B cell (primary cell): Measurements from ENCODE around the gene FRMPD4.
"Not testable (repeated sequence)": the region's sequence is repeated elsewhere in the genome, so short reads cannot be mapped to it uniquely, and the experiment has no call there.

Experiments used
- CTCF ChIP-seq: fragments of 200-600 bp; IDR thresholded peaks from one replicate; pipeline ENCODE4 v1.8.0; 2022; ENCODE audit warnings: antibody characterized with exemption, mild to moderate bottlenecking
- EZH2 ChIP-seq: IDR thresholded peaks from 2 replicates; pipeline ENCODE4 v1.6.1; 2012; ENCODE audit warnings: borderline replicate concordance, low read depth, mild to moderate bottlenecking, moderate library complexity, low read length; ENCODE audit not compliant: insufficient read depth, poor library complexity, severe bottlenecking

- TF ChIP-seq CTCF, EZH2: not testable (repeated sequence)
Observed at GRCh38 chrX:12515384-12515783, 377.1 kb downstream of the FRMPD4 start.
